Left lung (tissue), 10 donors: Measurements from ENCODE around the gene TMEM89. TPM values are rescaled to one million over a fixed set of nuclear protein-coding genes. Genes with fewer than 3 reads are reported as not detected.

Experiments used
- ATAC-seq: fragments of 200-7000 bp; cut with Tn5 transposase; one replicate; pipeline ENCODE4 v1.9.1; 2020; ENCODE audit warnings: moderate library complexity
- DNase-seq, 4 donors: peaks; one replicate each; pipeline ENCODE4 v3.0.0-alpha.2; 2013 to 2020
- H3K27ac ChIP-seq, 2 donors: fragments of 200-600 bp; sonication (generic) in 1 of 2; one replicate each; pipeline versions ENCODE4 v1.5.0 to v1.8.0; 2020 to 2021
- H3K27me3 ChIP-seq, 2 donors: fragments of 200-600 bp; sonication (generic) in 1 of 2; one replicate each; pipeline versions ENCODE4 v1.5.0 to v1.8.0; 2020 to 2021
- H3K36me3 ChIP-seq, 2 donors: fragments of 200-600 bp; sonication (generic) in 1 of 2; one replicate each; pipeline versions ENCODE4 v1.5.0 to v1.8.0; 2020 to 2021
- H3K4me1 ChIP-seq, 2 donors: fragments of 200-600 bp; one replicate each; pipeline ENCODE4 v1.8.0; 2021
- H3K4me3 ChIP-seq, 2 donors: fragments of 200-600 bp; sonication (generic) in 1 of 2; one replicate each; pipeline versions ENCODE4 v1.5.0 to v1.8.0; 2020 to 2021; ENCODE audit warnings: mild to moderate bottlenecking in 1 of 2
- H3K9me3 ChIP-seq, 2 donors: fragments of 200-600 bp; sonication (generic) in 1 of 2; one replicate each; pipeline versions ENCODE4 v1.5.0 to v1.8.0; 2020 to 2021
- intact Hi-C, 2 donors: fragments of 100-400 bp; cut with DNase I; formaldehyde crosslinking; loops; one replicate each; pipeline versions ENCODE4 v1.11.2 to v1.14.2; 2022
- polyA plus RNA-seq, 6 donors: library from polyadenylated mRNA; unstranded; fragments of 120-200 nt; gene quantifications; one replicate each; pipeline ENCODE4 v1.2.1, GENCODE V29; 2013; ENCODE audit not compliant: insufficient read length in 6 of 6
- total RNA-seq, 2 donors: library from RNA; stranded (reverse); fragmentation: NEBNext Ultra II Directional; extraction: Animal tissue kit (Norgen Biotek cat#: 25700); gene quantifications; one replicate each; pipeline ENCODE4 v1.2.1, GENCODE V29; 2021
- TF ChIP-seq, protein P1 (sequence below), 2 donors: fragments of 200-600 bp; sonication (generic) in 1 of 2; IDR thresholded peaks; one replicate each; pipeline versions ENCODE4 v1.5.0 to v1.8.0; 2021; ENCODE audit warnings: antibody characterized with exemption in 2 of 2
- donor health status: DM: no; HTN: yes; CAD: no.
- donor health status: DM: no; HTN: no; CAD: no.

TMEM89 gene
- total and polyA plus RNA-seq, 8 donors, result not detected

DNA sequence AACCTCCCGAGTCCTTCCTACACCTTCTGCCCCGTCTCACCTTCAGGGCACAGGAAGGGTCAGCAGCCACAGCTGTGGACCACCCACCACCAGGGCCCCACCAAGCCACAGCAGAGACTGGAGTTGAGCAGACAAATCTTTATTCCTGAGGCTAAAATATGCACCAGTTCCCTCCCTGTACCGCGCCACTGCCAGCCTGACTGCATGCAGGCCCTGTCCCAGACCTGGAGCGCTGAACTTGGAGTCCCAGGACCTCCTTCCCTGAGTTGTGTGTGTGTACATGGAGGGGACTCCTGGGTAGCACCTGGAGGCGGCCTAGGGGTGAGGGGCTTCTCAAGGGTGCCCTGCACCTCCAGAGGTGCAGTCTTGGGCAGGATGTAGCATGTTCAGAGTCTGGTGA is 4.0 kb upstream of the TMEM89 start:
- Histone ChIP-seq H3K4me1 (peaks cover 0 to 7% of the 10 kb centered on the region in 2 donors), H3K36me3 (peaks cover 0 to 62% of the 10 kb centered on the region in 2 donors), H3K9me3 (no peaks in the 10 kb centered on the region), H3K4me3 (no peak overlapping the region), H3K27me3 (no peaks in the 10 kb centered on the region), H3K27ac (no peak overlapping the region)
- intact Hi-C loops, result no loop called here
- TF ChIP-seq, protein P1, sequence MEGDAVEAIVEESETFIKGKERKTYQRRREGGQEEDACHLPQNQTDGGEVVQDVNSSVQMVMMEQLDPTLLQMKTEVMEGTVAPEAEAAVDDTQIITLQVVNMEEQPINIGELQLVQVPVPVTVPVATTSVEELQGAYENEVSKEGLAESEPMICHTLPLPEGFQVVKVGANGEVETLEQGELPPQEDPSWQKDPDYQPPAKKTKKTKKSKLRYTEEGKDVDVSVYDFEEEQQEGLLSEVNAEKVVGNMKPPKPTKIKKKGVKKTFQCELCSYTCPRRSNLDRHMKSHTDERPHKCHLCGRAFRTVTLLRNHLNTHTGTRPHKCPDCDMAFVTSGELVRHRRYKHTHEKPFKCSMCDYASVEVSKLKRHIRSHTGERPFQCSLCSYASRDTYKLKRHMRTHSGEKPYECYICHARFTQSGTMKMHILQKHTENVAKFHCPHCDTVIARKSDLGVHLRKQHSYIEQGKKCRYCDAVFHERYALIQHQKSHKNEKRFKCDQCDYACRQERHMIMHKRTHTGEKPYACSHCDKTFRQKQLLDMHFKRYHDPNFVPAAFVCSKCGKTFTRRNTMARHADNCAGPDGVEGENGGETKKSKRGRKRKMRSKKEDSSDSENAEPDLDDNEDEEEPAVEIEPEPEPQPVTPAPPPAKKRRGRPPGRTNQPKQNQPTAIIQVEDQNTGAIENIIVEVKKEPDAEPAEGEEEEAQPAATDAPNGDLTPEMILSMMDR (IDR thresholded peaks at IDR 0.05), result no peak
- ATAC-seq (no peak), DNase-seq (peak in 1 of 4 donors; percentile 40)

DNA sequence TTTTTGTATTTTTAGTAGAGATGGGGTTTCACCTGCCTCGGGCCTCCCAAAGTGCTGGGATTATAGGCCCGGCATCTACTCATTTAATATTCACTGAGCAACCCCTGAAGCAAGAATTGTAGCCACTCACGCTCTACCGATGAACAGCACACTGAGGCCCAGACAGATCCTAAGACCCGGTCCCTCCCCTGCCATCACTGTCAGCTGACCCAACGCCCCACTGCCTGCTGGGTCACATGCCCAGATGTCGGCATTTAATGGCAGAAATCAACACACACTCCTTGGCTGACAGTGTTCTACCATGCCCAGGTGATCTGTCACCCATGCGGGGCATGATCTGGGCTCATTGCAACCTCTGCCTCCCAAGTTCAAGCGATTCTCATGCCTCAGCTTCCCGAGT is 3.2 kb upstream of the TMEM89 start:
- Histone ChIP-seq H3K9me3 (no peaks in the 10 kb centered on the region), H3K4me3 (no peak overlapping the region), H3K36me3 (peaks cover 0 to 54% of the 10 kb centered on the region in 2 donors), H3K27ac (no peak overlapping the region), H3K4me1 (peaks cover 0 to 7% of the 10 kb centered on the region in 2 donors), H3K27me3 (no peaks in the 10 kb centered on the region)
- peak in 1 of 4 donors; percentile 14 for DNase-seq
- TF ChIP-seq, protein P1 (IDR thresholded peaks at IDR 0.05), result no peak
- ATAC-seq, result no peak
- intact Hi-C loops, result no loop called here

DNA sequence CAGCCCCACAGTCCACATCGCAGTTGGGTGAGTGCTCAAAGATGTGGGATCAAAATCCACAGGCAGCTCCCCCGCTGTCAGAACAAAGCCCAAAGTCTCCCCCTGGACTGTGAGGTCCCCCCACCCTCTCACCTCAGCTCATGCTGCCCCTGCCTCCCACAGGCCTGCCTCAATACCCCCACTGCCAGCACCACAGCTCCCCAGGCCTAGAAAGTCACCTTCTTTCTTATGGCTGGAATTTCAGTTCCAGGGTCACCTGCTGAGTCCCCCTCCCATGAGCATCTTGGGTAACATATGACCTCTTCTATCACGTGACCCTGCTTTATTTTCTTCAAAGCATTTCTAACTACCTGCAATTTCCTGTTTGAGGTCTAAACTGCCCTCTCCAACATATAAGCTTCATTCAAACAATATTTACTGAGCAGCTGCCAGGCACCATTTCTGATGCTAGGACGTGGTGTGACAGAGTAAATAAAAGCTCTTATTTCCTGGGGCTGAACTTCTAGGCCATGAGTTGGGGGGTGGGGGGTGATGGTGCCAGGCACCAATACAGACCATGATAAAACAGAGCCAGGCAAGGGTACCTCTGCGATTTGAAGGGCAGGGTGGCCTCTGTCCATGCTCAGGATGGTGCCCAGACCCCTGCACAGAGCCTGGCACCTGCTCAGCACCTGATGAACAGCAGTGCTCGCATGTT is 2.4 kb upstream of the TMEM89 start:
- Histone ChIP-seq H3K9me3 (peaks cover 0 to 1% of the 10 kb centered on the region in 2 donors), H3K27me3 (no peaks in the 10 kb centered on the region), H3K4me1 (peaks cover 0 to 7% of the 10 kb centered on the region in 2 donors), H3K36me3 (peaks cover 0 to 46% of the 10 kb centered on the region in 2 donors), H3K27ac (peak overlapping the region in 1 of 2 donors; percentile 8), H3K4me3 (no peak overlapping the region)
- peak in 2 of 4 donors; percentile 24 to 29 for DNase-seq
- intact Hi-C loops, result no loop called here
- ATAC-seq, result no peak
- TF ChIP-seq, protein P1 (IDR thresholded peaks at IDR 0.05), result no peak

DNA sequence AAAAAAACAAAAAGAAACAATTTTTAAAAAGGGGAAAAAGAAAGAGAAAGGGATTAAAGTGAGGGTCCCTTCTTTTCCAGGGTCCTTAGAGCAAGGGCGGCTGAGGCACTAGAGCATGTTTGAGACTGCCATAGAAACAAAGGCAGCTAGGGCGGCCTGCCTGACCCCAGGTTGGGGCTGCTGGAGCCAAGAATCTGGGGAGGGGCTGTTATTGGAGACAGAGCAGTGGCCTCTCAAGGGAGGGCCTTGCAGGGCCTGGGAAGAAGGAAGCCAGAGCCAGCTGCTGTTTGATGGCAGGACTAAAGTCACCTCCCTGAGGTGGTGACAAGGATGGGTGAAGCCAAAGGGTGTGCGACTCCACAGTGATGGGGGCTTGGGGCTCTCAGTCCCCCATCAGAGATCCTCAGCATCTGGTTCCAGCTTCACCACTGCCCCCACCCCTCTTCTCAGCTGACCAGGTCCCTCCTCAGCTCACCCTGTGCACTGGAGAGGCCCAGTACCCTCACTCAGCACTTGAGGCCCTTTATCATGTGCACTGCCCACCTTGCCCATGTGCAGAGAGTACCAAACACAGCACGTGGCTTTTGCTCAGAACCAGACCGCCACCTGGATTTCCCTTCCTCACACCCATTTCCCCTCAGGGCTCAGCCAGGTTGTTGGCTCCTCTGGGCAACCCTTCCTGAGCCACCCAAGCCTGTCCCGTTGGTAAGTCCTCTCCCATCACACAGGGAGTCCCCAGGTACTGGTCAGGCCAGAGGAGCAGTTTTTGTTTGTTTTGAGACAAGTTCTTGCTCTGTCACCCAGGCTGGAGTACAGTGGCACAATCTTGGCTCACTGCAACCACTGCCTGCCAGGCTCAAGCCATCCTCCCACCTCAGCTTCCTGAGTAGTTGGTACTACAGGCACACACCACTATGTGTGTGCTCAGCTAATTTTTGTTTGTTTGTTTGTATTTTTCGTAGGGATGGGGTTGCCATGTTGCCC is 1.7 kb downstream of the TMEM89 start:
- Histone ChIP-seq H3K4me1 (peaks cover 0 to 10% of the 10 kb centered on the region in 2 donors), H3K27ac (no peak overlapping the region), H3K4me3 (no peak overlapping the region), H3K9me3 (peaks cover 0 to 26% of the 10 kb centered on the region in 2 donors), H3K36me3 (peaks cover 0 to 6% of the 10 kb centered on the region in 2 donors), H3K27me3 (no peaks in the 10 kb centered on the region)
- ATAC-seq (no peak), DNase-seq (peak in 1 of 4 donors; percentile 21)
- intact Hi-C loops, result no loop called here
- TF ChIP-seq, protein P1 (IDR thresholded peaks at IDR 0.05), result no peak

DNA sequence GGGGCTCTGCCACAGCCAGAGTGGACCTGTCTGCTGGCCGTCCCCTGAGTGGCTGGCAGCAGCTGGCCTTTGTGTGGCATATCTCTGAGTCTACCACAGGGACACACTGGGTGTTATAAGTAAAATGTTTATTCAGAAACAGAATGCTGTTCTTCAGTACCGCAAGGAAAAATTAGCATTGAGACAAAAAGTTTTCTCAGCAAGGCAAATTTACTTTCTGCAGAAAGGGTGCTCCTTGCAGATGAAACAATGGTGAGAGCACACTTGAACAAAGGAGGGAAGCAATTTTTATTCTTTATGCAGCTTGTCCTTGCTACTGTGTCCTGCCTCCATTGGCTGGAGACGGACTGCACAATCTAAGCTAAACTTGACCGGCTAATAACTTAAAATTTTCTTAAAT is 4.0 kb downstream of the TMEM89 start:
- no peak for ATAC-seq
- H3K9me3 ChIP-seq, result peaks cover 0 to 26% of the 10 kb centered on the region in 2 donors

More for the DNA sequence above, 4.0 kb downstream of the TMEM89 start:
- intact Hi-C loops, result no loop called here
- Histone ChIP-seq H3K27ac (no peak overlapping the region), H3K36me3 (no peaks in the 10 kb centered on the region), H3K4me3 (no peak overlapping the region), H3K27me3 (no peaks in the 10 kb centered on the region), H3K4me1 (peaks cover 0 to 20% of the 10 kb centered on the region in 2 donors)
- TF ChIP-seq, protein P1 (IDR thresholded peaks at IDR 0.05), result no peak
- peak in 1 of 4 donors; percentile 5 for DNase-seq
